Rectal smooth muscle tissue (tissue), 1 donor: ENCODE measurements around the gene LIN52.

Experiments used
- H3K27ac ChIP-seq: one replicate; pipeline ENCODE4 v1.7.0; 2013; ENCODE audit warnings: low read depth, low read length, inconsistent platforms
- H3K27me3 ChIP-seq: one replicate; pipeline ENCODE4 v1.7.0; 2013; ENCODE audit warnings: low read length; ENCODE audit not compliant: control insufficient read depth, insufficient read depth
- H3K36me3 ChIP-seq: one replicate; pipeline ENCODE4 v1.7.0; 2013; ENCODE audit warnings: low read length; ENCODE audit not compliant: control insufficient read depth, insufficient read depth
- H3K4me1 ChIP-seq: one replicate; pipeline ENCODE4 v1.7.0; 2013; ENCODE audit warnings: low read length; ENCODE audit not compliant: control insufficient read depth, insufficient read depth
- H3K4me3 ChIP-seq: one replicate; pipeline ENCODE4 v1.7.0; 2013; ENCODE audit warnings: low read length
- H3K9ac ChIP-seq: one replicate; pipeline ENCODE4 v1.7.0; 2013; ENCODE audit warnings: low read length

LIN52 gene

GRCh38 chr14:74084277-74085046, at the start of gene LIN52, which contains the start of gene ALDH6A1:
Gene LIN52 (plus strand): TSS chr14:74084956. CDS start chr14:74084975, 19 bp downstream.
Gene ALDH6A1 (minus strand): TSS chr14:74084453. CDS start chr14:74084394, 59 bp downstream.
- H3K4me1 ChIP-seq, result peaks cover 14% of the 10 kb centered on the region
- H3K4me3 ChIP-seq, result peak within 1 kb of the TSS; percentile 97
- H3K9ac ChIP-seq, result peak within 1 kb of the TSS; percentile 80
- H3K36me3 ChIP-seq, result no peaks in the 10 kb centered on the region
- no peaks in the 10 kb centered on the region for H3K27me3 ChIP-seq
- peak within 1 kb of the TSS; percentile 74 for H3K27ac ChIP-seq

- Histone ChIP-seq H3K9ac (no peak overlapping the region), H3K27me3 (no peaks in the 10 kb centered on the region), H3K27ac (no peak overlapping the region), H3K4me3 (no peak overlapping the region), H3K4me1 (no peaks in the 10 kb centered on the region), H3K36me3 (no peaks in the 10 kb centered on the region)
These were observed 49.2 kb upstream of the LIN52 start for GRCh38 chr14:74035556-74035955.

- Histone ChIP-seq H3K4me1 (no peaks in the 10 kb centered on the region), H3K9ac (no peak overlapping the region), H3K4me3 (no peak overlapping the region), H3K27ac (no peak overlapping the region), H3K36me3 (peaks cover 2% of the 10 kb centered on the region), H3K27me3 (no peaks in the 10 kb centered on the region)
These were observed 46.5 kb upstream of the LIN52 start for GRCh38 chr14:74038020-74038859.

- Histone ChIP-seq H3K27ac (no peak overlapping the region), H3K4me3 (no peak overlapping the region), H3K36me3 (peaks cover 2% of the 10 kb centered on the region), H3K4me1 (no peaks in the 10 kb centered on the region), H3K27me3 (no peaks in the 10 kb centered on the region), H3K9ac (no peak overlapping the region)
These were observed 42.5 kb upstream of the LIN52 start for GRCh38 chr14:74042296-74042695.

- Histone ChIP-seq H3K4me1 (no peaks in the 10 kb centered on the region), H3K4me3 (no peak overlapping the region), H3K27me3 (no peaks in the 10 kb centered on the region), H3K9ac (no peak overlapping the region), H3K36me3 (peaks cover 2% of the 10 kb centered on the region), H3K27ac (no peak overlapping the region)
These were observed 39.2 kb upstream of the LIN52 start for GRCh38 chr14:74045522-74045921.

GRCh38 chr14:74048281-74048680, 36.5 kb upstream of the LIN52 start:
- H3K27ac ChIP-seq, result no peak overlapping the region
- no peaks in the 10 kb centered on the region for H3K4me1 ChIP-seq
- no peak overlapping the region for H3K4me3 ChIP-seq
- no peaks in the 10 kb centered on the region for H3K27me3 ChIP-seq
- no peaks in the 10 kb centered on the region for H3K36me3 ChIP-seq
- no peak overlapping the region for H3K9ac ChIP-seq

- H3K27ac ChIP-seq, result no peak overlapping the region
- H3K36me3 ChIP-seq, result no peaks in the 10 kb centered on the region
- no peak overlapping the region for H3K4me3 ChIP-seq
- H3K4me1 ChIP-seq, result no peaks in the 10 kb centered on the region
- H3K27me3 ChIP-seq, result no peaks in the 10 kb centered on the region
- H3K9ac ChIP-seq, result no peak overlapping the region
These were observed 34.8 kb upstream of the LIN52 start for GRCh38 chr14:74049876-74050495.

- H3K4me3 ChIP-seq, result no peak overlapping the region
- H3K27me3 ChIP-seq, result no peaks in the 10 kb centered on the region
- peaks cover 14% of the 10 kb centered on the region for H3K36me3 ChIP-seq
- H3K27ac ChIP-seq, result no peak overlapping the region
- H3K9ac ChIP-seq, result no peak overlapping the region
- no peaks in the 10 kb centered on the region for H3K4me1 ChIP-seq
These were observed 22.0 kb upstream of the LIN52 start for GRCh38 chr14:74062809-74063150.

GRCh38 chr14:74064426-74064825, 20.3 kb upstream of the LIN52 start:
- Histone ChIP-seq H3K27ac (no peak overlapping the region), H3K36me3 (peaks cover 14% of the 10 kb centered on the region)

GRCh38 chr14:74064883-74065282, 19.9 kb upstream of the LIN52 start:
- H3K4me3 ChIP-seq, result no peak overlapping the region
- no peak overlapping the region for H3K9ac ChIP-seq
- no peaks in the 10 kb centered on the region for H3K27me3 ChIP-seq
- H3K27ac ChIP-seq, result no peak overlapping the region
- peaks cover 14% of the 10 kb centered on the region for H3K36me3 ChIP-seq
- no peaks in the 10 kb centered on the region for H3K4me1 ChIP-seq

More at GRCh38 chr14:74064426-74064825, 20.3 kb upstream of the LIN52 start:
- Histone ChIP-seq H3K4me3 (no peak overlapping the region), H3K9ac (no peak overlapping the region), H3K27me3 (no peaks in the 10 kb centered on the region), H3K4me1 (no peaks in the 10 kb centered on the region)

- Histone ChIP-seq H3K4me3 (no peak overlapping the region), H3K36me3 (peaks cover 15% of the 10 kb centered on the region), H3K27ac (no peak overlapping the region), H3K27me3 (no peaks in the 10 kb centered on the region), H3K9ac (no peak overlapping the region), H3K4me1 (no peaks in the 10 kb centered on the region)
These were observed 18.8 kb upstream of the LIN52 start for GRCh38 chr14:74065746-74066575.

- Histone ChIP-seq H3K27me3 (no peaks in the 10 kb centered on the region), H3K9ac (no peak overlapping the region), H3K36me3 (no peaks in the 10 kb centered on the region), H3K4me1 (no peaks in the 10 kb centered on the region), H3K27ac (no peak overlapping the region), H3K4me3 (no peak overlapping the region)
These were observed 7.4 kb upstream of the LIN52 start for GRCh38 chr14:74077401-74077800.
